Measurements from ENCODE around the gene ERICH4. TPM values are rescaled to one million over a fixed set of nuclear protein-coding genes. Genes with fewer than 3 reads are reported as not detected.

ERICH4 gene
- total RNA-seq, 1 donor from 2014 or later, result not detected

DNA sequence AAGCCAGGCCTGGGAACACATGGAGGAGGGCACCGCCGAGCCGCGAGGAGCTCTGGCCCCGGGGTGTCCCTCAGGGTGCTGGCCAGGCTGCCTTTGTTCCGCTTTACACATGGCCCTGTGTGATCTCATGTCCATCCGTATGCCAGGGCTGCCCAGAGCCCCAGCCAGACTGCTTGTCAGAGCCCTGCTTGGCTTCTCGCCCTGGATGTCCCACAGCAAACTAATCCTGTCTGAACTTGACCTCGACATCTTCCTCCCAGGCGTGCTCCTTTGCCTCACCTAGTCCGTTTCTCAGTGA, 31.0 kb upstream of the ERICH4 start:
- intact Hi-C loops (cut with DNase I), result no loop called here
- DNase-seq (ENCODE audit: low spot score), result no peak
- ATAC-seq, result peak; percentile 64

DNA sequence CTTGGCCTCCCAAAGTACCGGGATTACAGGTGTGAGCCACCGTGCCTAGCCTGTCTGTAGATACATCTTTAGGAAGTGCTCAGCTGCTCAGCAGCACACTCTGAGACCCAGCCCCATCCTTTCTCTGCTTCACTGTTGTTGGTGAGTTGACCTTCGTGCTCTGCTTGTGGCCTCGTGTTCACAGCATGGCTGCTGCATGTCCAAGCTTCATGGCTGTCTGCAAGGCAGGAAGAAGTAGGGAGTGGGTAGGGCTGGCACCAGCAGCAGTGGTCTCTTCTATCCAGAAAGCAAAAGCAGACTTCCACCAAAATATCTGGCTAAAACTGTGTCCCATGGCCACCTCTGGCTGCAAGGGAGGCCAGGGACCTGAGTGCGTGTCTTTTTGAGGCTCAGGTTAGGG, 30.0 kb upstream of the ERICH4 start:
- ATAC-seq (no peak), DNase-seq (ENCODE audit: low spot score) (no peak)
- intact Hi-C loops (cut with DNase I), result no loop called here

DNA sequence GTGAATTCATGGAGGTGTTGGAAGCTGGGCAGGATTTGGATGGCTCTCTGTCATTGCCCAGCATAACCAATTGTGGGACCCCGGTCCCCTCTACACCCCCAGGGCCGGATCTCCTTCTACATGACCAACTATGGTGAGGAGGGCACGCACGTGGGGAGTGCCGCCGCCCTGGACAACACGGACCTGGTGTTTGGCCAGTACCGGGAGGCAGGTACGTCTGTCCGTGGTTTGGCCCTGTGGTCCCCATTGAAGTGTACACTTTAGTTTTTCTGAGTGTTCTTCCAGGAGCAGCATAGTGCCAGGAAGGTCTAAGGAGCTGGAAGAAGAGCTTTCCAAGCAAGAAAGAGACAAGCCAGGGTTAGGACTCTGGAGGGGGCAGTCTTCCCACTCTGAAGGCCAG, 29.0 kb upstream of the ERICH4 start:
- DNase-seq (ENCODE audit: low spot score) (no peak), ATAC-seq (no peak)
- intact Hi-C loops (cut with DNase I), result no loop called here

DNA sequence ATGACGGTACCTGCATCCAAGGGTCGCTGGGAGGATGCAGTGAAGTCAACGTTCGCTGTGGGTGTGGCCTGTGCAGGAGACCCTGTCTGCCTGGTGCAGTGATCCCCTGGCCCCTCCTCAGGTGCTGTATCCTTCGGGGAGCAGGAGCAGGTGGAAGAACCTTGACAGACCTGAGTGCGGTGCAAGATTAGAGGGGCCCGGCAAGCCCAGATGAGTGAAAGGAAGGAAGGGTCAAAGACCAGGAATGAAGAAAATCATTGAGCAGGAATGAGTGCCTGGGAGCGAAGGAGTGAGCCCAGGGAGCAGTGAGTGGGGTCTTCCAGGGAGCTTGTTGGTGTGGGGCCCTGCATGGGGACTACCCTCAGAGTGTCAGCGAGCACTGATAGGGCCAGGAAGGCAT, 28.5 kb upstream of the ERICH4 start:
- DNase-seq (ENCODE audit: low spot score) (no peak), ATAC-seq (no peak)
- intact Hi-C loops (cut with DNase I), result no loop called here

DNA sequence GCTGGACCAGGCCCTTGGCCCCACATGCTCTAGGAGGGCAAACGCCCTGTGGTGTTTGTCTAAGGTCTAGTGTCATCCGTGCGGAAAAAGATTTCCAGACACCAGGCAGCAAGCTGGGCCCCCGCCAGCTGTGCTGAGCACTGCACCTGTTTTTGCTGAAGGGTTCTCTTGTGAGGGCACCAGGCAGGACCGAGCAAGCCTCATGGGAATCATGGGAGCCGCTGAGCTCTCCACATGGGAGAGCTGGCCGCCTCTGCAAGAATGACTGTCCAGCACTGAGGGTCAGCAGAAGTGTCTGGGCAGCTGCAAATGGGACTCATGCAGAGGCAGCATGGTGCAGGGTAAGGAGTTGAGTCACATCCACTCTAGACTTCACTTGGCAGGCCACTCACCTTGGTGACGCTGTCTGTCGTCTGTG, 27.8 kb upstream of the ERICH4 start:
- intact Hi-C loops (cut with DNase I), result no loop called here
- no peak for DNase-seq (ENCODE audit: low spot score)
- no peak for ATAC-seq

DNA sequence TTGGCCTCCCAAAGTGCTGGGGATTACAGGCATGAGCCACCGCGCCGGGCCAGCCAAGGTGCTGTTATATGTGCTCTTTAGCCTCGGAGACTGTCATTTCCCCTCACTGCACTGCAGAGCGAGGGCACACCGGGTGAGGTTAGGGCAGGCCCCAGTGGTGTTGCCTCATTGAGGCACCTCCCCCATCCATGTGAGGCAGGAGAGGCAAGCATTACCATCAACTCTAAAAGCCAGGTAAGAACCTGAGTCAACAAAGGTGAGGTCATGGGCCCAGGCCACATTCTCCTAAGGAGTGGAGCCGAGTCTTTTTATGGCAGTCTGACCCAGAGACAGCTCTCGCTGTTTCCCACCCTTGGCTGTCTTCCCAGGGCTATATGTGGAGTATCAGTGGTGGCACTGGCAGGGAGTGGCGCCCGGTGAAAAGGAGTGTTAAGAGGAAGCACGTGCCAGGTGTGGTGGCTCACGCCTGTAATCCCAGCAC, 26.7 kb upstream of the ERICH4 start:
- DNase-seq (ENCODE audit: low spot score) (no peak), ATAC-seq (no peak)

DNA sequence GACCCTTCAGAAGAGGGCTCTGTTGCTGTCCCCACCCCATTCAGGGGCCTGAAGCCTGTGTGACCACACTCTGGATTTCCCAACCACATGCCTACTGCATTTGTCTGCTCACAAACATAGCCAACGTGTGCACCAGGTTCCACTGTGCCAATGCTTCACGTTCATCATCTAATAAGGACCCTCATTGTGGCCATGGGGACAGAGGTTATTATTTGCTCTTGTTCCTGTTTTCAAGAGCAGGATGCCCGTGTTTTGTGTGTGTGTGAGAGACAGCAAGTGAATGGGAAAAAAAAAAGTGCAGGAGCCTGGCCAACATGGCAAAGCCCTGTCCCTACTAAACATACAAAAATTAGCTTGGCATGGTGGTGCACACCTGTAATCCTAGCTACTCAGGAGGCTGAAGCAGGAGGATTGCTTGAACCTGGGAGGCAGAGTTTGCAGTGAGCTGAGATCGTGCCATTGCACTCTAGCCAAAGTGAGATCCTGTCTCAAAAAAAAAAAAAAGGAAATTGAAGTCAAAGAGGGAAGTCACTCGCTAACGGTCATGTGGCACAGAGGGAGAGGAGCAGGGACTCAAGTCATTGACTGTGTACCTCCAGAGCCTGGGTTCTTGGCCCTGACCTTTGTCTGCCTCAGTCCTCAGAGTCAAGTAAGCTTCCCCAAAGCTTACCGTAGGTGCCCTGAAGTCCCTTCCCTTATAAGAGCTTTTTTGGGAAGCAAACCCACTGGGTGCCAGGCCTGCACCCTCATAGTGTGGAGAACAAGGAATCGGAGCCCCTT, 22.7 kb upstream of the ERICH4 start:
- ATAC-seq (peak; percentile 47), DNase-seq (ENCODE audit: low spot score) (no peak)
- intact Hi-C loops (cut with DNase I), result no loop called here

More for the DNA sequence above, 26.7 kb upstream of the ERICH4 start:
- intact Hi-C loops (cut with DNase I), result no loop called here

DNA sequence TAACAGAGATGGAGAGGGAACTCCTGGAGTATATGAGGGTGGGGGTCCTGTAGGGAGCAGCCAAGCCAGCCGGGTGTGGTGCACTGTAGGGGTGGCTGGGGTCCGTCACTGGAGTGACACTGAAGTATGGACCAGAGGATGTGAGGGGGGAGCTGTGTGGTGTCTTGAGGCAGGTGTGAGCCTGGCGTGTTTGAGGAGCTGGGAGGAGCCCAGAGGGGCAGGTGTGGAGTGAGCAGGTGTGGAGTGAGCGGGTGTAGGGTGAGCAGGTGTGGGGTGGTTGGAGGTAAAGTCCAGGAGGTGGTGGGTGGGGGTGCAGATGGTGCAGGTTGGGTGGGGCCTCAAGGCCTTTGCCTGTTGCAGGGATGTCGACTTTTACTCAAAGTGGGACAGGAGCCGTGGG, 21.6 kb upstream of the ERICH4 start:
- intact Hi-C loops (cut with DNase I), result no loop called here
- DNase-seq (ENCODE audit: low spot score) (no peak), ATAC-seq (no peak)

DNA sequence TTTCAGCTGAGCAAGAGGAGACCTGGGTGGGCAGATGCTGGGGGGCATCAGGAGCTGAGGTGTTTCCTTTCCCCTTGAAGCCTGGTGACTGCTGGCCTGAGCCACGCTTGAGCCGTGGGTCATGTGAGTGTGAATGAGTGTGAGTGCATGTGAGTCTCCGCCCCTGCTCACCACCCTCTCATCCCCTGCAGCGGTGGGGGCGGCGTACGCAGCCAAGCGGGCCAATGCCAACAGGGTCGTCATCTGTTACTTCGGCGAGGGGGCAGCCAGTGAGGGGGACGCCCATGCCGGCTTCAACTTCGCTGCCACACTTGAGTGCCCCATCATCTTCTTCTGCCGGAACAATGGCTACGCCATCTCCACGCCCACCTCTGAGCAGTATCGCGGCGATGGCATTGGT, 21.0 kb upstream of the ERICH4 start:
- intact Hi-C loops (cut with DNase I), result no loop called here
- no peak for DNase-seq (ENCODE audit: low spot score)
- ATAC-seq, result no peak

DNA sequence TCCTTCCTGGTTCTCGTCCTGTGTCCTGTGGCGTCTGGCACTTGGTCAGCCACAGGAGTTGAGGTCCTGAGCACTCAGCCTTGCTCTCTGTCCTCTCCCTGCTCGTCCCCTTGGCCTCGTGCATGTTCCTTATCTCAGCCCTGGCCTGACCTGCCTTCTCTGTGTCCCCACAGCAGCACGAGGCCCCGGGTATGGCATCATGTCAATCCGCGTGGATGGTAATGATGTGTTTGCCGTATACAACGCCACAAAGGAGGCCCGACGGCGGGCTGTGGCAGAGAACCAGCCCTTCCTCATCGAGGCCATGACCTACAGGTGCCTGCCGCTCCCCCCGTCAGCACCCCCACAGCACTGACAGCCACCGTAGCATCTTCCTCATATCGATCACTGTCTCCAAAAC, 20.5 kb upstream of the ERICH4 start:
- ATAC-seq (no peak), DNase-seq (ENCODE audit: low spot score) (no peak)
- intact Hi-C loops (cut with DNase I), result no loop called here

DNA sequence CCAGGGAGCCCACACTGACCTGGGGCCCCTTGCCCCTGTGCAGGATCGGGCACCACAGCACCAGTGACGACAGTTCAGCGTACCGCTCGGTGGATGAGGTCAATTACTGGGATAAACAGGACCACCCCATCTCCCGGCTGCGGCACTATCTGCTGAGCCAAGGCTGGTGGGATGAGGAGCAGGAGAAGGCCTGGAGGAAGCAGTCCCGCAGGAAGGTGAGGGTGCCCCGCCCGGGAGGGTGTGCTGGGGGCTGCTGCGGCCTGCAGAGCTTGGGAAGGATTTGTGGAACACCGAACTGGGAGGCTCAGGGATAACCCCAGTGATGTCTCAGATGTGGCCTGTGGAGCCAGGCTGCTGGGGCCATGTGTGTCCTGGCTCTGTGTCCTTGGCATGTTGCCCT, 20.0 kb upstream of the ERICH4 start:
- intact Hi-C loops (cut with DNase I), result no loop called here
- ATAC-seq (no peak), DNase-seq (ENCODE audit: low spot score) (no peak)

DNA sequence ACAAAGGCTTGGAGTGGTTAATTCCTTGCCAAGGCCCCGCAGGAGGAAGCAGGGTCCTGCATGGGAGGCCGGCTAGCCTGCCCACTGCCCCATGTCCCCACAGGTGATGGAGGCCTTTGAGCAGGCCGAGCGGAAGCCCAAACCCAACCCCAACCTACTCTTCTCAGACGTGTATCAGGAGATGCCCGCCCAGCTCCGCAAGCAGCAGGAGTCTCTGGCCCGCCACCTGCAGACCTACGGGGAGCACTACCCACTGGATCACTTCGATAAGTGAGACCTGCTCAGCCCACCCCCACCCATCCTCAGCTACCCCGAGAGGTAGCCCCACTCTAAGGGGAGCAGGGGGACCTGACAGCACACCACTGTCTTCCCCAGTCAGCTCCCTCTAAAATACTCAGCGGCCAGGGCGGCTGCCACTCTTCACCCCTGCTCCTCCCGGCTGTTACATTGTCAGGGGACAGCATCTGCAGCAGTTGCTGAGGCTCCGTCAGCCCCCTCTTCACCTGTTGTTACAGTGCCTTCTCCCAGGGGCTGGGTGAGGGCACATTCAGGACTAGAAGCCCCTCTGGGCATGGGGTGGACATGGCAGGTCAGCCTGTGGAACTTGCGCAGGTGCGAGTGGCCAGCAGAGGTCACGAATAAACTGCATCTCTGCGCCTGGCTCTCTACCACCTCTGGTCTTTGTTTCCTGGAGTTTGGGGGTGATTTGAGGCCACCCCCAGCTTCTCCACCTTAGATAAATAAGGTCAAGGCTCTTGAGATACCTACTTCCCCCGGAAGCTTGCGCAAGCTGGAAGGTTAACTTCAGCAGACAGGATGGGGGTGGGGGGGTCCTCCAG, 18.4 kb upstream of the ERICH4 start:
- ATAC-seq, result no peak
- intact Hi-C loops (cut with DNase I), result no loop called here
- no peak for DNase-seq (ENCODE audit: low spot score)

DNA sequence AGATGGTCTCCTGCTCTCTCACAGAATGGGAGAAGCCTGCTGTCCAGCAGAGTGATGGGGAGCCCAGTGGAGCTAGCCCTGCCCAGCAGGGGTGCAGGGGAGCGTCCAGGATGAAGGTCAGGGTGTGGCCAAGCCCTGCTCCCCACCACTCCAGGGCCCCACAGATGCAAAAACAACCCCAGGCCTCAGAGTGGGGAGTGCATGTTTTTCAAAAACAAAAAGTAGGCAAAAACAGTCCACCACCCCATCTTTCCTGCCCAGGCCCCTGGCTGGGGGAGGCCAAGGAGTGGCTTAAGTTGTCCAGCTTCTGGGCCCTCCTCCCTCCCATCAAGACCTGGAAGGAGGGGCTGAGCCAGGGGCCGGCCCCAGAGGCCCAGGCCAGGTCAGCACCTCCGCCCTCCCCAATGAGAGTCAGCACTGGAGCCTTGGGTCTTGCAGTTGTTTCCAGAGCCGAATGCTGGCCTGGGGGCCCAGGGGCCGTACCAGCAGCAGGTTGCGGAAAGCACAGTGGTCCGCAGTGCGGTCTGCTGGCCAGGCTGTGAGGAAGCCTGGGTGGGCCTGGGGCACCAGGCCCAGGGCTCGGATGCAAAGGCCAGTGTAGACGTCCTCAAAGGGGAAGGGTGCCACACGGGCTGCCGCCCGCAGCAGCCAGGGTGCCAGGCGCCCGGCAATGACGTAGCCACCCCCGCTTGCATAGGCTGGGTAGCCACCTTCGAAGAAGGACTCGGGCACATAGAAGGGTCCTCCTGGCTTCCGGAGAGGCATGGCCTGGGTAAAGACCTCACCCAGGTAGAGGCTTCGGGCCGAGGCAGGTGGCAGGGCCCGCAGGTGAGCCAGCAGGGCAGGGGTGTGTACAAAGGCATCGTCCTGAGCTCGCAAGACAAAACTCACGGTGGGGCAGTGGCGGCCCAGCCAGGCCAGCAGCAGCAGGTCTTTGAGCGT, 17.5 kb upstream of the ERICH4 start:
- no peak for ATAC-seq
- DNase-seq (ENCODE audit: low spot score), result no peak
- intact Hi-C loops (cut with DNase I), result no loop called here

DNA sequence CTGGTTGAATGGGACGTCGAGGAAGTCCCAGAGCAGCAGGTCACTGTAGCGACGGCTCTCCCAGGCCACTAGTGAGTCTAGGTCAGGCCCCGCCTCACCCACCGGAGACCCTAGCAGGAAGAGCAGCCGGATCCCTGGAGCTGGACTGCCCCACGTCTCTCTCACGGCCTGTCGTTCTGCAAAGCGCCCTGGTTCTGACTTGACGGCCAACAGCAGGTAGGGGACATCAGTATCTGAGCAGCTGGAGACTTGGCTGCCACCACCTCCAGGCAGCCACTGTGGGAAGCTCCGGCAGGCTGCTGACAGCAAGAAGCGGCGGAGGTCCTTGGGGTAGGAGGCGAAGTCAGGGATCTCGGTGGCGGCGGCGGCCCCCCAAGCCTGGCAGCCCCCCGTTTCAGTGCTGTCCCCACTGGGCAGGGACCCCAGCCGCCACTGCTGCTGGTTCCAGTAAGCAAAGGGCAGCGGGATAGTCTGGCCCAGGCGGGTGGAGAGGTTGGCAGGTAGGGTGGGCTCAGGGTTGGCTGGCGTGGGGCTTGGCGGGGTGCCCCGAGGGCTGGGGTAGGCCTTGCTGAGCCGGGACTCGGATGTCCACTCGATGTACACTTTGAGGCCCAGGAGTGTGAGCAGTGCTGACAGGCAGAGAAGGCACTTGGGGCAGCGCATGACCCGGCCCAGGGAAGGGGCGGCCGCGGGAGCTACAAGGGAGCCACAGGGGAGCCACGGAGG, 16.7 kb upstream of the ERICH4 start:
- DNase-seq (ENCODE audit: low spot score) (peak; percentile 68), ATAC-seq (peak; percentile 13)
- intact Hi-C loops (cut with DNase I), result no loop called here

DNA sequence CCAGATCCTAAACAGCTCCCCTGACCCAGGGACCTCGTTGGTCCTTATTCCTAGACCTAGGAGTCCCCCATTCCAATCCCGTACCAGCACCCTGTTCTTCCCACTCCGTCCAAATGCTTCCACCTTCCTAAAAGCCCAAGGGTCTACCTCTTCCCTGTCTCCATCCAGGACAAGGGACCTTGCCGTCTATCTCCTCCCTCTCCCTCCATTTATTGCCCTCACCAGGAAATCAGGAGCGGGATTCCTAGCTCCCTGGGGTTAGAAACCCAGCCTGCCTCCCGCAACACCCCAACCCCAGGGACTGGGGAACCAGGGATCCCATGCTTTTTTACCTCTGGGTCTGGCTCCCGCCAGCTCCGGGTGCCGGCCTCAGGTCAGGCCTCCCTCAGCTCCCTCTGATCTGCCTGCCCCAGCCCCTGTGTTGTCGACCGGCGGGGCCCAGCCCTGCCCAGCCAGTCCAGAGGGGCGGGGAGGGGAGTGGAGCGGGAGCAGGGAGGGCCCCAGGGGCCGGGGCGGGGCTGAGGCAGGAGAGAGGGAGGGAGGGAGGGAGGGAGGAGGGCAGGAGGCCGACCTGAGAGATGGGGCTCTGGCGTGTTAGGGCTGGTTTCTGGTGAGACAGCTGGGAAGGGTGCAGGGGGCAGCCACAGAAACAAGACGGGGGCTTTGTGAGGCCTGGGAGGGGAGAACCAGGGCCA, 15.9 kb upstream of the ERICH4 start, which contains the start of gene B3GNT8:
Gene B3GNT8, minus strand, starts transcription at position 423 of the 695 bp plus-strand sequence. CDS start 596 bp downstream, outside the sequence.
- peak; percentile 90 for DNase-seq (ENCODE audit: low spot score)
- ATAC-seq, result peak; percentile 95
- intact Hi-C loops (cut with DNase I), result no loop called here

DNA sequence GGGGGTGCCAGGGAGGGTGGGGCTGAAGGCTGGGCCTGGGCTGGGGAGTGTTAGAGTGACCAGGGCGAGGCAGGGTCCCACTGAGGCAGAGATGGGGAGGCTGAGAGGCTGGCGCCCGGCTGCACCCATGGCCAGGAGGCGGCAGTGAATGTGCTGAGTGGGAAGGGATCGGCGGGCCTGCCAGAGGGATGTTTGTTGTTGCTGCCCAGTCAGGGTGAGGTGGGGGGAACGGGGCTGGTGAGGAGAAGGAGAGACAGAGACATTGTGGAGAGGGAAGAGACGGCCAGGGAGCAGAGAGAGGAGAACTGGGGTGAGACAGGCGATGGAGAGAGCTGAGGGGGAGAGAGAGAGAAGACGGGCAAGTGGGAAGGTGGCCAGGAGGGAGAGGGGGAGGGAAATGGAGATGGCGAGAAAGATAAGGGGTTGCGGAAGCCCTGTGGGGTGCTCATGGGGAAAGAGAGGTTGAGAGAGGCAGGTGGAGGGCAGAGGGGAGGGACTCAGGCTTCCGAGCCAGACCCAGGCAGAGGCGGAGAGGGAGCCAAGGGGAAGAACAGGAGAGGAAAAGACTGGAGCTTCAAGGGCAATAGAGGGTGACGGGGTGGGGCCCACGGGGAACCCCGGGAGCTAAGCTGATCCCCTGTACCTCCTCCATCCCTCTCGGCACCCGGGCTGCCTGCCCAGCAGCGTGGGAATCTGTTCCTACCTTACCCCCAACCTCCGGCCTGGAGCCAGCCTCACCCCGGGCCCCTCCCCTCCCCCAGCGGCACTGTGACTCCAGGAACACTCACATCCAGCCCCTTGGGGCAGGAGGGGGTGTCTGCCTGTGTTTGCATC, 15.1 kb upstream of the ERICH4 start:
- intact Hi-C loops (cut with DNase I), result no loop called here
- ATAC-seq (peak; percentile 67), DNase-seq (ENCODE audit: low spot score) (peak; percentile 68)

DNA sequence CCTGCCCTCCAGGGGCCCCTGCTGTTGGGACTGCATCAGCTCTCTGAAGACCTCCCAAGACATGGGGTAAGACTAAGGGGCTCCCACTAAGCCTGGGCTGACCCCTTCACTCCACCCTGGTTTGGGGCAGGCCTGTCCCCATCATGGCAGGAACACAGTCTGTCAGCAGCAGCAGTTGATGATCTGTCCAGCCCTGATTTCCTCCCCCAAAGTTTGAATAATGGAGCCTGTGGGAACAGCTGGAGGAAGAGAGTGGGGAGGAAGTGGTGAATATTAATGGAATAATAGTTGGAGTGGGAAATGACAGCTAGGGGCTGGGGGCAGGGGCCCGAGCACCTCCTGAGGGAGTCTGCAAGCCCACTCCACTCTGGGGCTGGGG, 14.5 kb upstream of the ERICH4 start:
- intact Hi-C loops (cut with DNase I), result no loop called here
- DNase-seq (ENCODE audit: low spot score) (no peak), ATAC-seq (no peak)

All from sciatic nerve (tissue), 2 donors.